A673 (cell line): ENCODE results near the gene MYO1F. TPM values are rescaled to one million over a fixed set of nuclear protein-coding genes. Genes with fewer than 3 reads are reported as not detected.

Source experiments
- BruUV-seq: library from RNA; stranded (reverse); fragments of 400-500 nt; replicated peaks from 2 replicates; lab custom pipeline; 2021; lab: Mats Ljungman, UMichigan
- CTCF ChIA-PET: fragments of 300-600 bp; sonication (Branson Sonifier 250); formaldehyde crosslinking; loops from one replicate; lab custom pipeline; 2022; ENCODE audit warnings: antibody characterized with exemption; lab: Charles Lee
- POLR2A ChIA-PET: fragments of 300-600 bp; sonication (Branson Sonifier 250); formaldehyde crosslinking; loops from one replicate; lab custom pipeline; 2022; ENCODE audit warnings: antibody characterized with exemption; ENCODE audit not compliant: low non-redundant PET; lab: Charles Lee
- DNase-seq: peaks from one replicate; pipeline ENCODE4 v3.0.0-alpha.2; 2015; ENCODE audit warnings: low spot score
- H3K27ac ChIP-seq: fragments of 200-600 bp; sonication (generic); 2 replicates; pipeline ENCODE4 v1.5.1; 2016; ENCODE audit warnings: mixed run types, low read depth, mild to moderate bottlenecking, mixed read lengths, antibody characterized with exemption, low read length; ENCODE audit not compliant: poor library complexity, severe bottlenecking
- H3K27me3 ChIP-seq: fragments of 200-600 bp; sonication (generic); replicated peaks from 2 replicates; pipeline ENCODE4 v1.6.1; 2017; ENCODE audit warnings: mixed run types, low read depth, mild to moderate bottlenecking, mixed read lengths, antibody characterized with exemption, low read length; ENCODE audit not compliant: insufficient read depth, poor library complexity
- H3K36me3 ChIP-seq: fragments of 200-600 bp; sonication (generic); 2 replicates; pipeline ENCODE4 v1.6.1; 2016; ENCODE audit warnings: mixed run types, mild to moderate bottlenecking, mixed read lengths, antibody characterized with exemption, low read length; ENCODE audit not compliant: insufficient read depth, poor library complexity, severe bottlenecking
- H3K4me1 ChIP-seq: fragments of 200-600 bp; sonication (generic); 2 replicates; pipeline ENCODE4 v1.6.1; 2017; ENCODE audit warnings: mixed run types, mild to moderate bottlenecking, mixed read lengths, antibody characterized with exemption, low read length; ENCODE audit not compliant: insufficient read depth, poor library complexity, severe bottlenecking
- H3K4me3 ChIP-seq: fragments of 200-600 bp; sonication (generic); 2 replicates; pipeline ENCODE4 v1.5.1; 2016; ENCODE audit warnings: low read depth, mixed run types, mild to moderate bottlenecking, mixed read lengths, low read length; ENCODE audit not compliant: poor library complexity, severe bottlenecking
- H3K9me3 ChIP-seq: fragments of 200-600 bp; sonication (generic); 2 replicates; pipeline ENCODE4 v1.6.1; 2016; ENCODE audit warnings: mixed run types, low read depth, mild to moderate bottlenecking, mixed read lengths, antibody characterized with exemption, low read length; ENCODE audit not compliant: poor library complexity, severe bottlenecking
- EZH2 ChIP-seq: fragments of 200-600 bp; sonication (generic); IDR thresholded peaks from 2 replicates; pipeline ENCODE4 v1.6.1; 2017; ENCODE audit warnings: borderline replicate concordance, low read depth, mild to moderate bottlenecking, mixed read lengths, antibody characterized with exemption, low read length; ENCODE audit not compliant: poor library complexity, severe bottlenecking
- intact Hi-C: fragments of 100-400 bp; cut with micrococcal nuclease; formaldehyde crosslinking; loops from one replicate; pipeline ENCODE4 v1.10.0; 2022; ENCODE audit not compliant: unreplicated experiment
- total RNA-seq: library from RNA; stranded (reverse); gene quantifications from 2 replicates; pipeline ENCODE4 v1.2.3, GENCODE V29; 2021
- TF ChIP-seq, protein P1 (sequence below): fragments of 300-800, 200-600 bp; sonication (generic); conservative IDR thresholded peaks from 2 replicates; pipeline ENCODE4 v1.5.1; 2017; ENCODE audit warnings: low read depth, mild to moderate bottlenecking, antibody characterized with exemption, low read length, moderate library complexity, mixed read lengths

Gene MYO1F
- total RNA-seq, 1 experiment from 2014 or later: 0.26 TPM

GRCh38 chr19:8552810-8553209 is 24.4 kb downstream of the MYO1F start:
- Histone ChIP-seq H3K4me3 (no peak overlapping the region), H3K4me1 (no peaks in the 10 kb centered on the region), H3K27ac (no peak overlapping the region), H3K27me3 (no peaks in the 10 kb centered on the region), H3K36me3 (no peaks in the 10 kb centered on the region), H3K9me3 (no peaks in the 10 kb centered on the region)
- CTCF ChIA-PET: no interaction called here
- POLR2A ChIA-PET: no interaction called here
- peak; percentile 80 for DNase-seq
- intact Hi-C loops: no loop called here
- BruUV-seq: no TSS peak
- TF ChIP-seq, protein P1, sequence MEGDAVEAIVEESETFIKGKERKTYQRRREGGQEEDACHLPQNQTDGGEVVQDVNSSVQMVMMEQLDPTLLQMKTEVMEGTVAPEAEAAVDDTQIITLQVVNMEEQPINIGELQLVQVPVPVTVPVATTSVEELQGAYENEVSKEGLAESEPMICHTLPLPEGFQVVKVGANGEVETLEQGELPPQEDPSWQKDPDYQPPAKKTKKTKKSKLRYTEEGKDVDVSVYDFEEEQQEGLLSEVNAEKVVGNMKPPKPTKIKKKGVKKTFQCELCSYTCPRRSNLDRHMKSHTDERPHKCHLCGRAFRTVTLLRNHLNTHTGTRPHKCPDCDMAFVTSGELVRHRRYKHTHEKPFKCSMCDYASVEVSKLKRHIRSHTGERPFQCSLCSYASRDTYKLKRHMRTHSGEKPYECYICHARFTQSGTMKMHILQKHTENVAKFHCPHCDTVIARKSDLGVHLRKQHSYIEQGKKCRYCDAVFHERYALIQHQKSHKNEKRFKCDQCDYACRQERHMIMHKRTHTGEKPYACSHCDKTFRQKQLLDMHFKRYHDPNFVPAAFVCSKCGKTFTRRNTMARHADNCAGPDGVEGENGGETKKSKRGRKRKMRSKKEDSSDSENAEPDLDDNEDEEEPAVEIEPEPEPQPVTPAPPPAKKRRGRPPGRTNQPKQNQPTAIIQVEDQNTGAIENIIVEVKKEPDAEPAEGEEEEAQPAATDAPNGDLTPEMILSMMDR: no peak
- TF ChIP-seq EZH2: no peak

DNA sequence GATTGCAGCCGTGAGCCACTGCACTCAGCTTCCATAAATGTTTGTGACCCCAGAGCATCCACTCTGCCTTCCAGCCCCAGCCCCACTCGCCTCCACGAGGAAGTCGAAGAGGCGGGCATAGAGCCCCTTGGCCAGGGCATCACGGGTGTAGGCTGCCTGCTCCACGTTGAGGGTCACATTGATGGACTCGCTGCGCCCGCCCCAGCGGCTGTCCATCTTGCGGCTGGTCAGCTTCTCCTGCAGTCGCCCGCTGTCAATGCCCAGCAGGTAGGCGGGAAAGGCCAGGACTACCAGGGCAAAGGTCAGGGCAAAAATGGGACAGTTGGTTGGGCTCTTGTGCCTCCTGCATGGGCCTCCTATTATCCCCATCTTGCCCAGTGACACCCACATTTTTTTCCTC is 27.2 kb downstream of the MYO1F start:
- TF ChIP-seq, protein P1: no peak
- TF ChIP-seq EZH2: no peak
- intact Hi-C loops: no loop called here
- H3K9me3 ChIP-seq: no peaks in the 10 kb centered on the region
- H3K36me3 ChIP-seq: no peaks in the 10 kb centered on the region
- H3K4me3 ChIP-seq: no peak overlapping the region
- no peaks in the 10 kb centered on the region for H3K4me1 ChIP-seq
- H3K27ac ChIP-seq: no peak overlapping the region
- CTCF ChIA-PET: interaction anchor here (0.6 kb wide), 1 partner anchor 8 kb away, joined by 5 read pairs; no protein-coding TSS in a partner anchor
- POLR2A ChIA-PET: no interaction called here
- DNase-seq: no peak
- no TSS peak for BruUV-seq
- H3K27me3 ChIP-seq: no peaks in the 10 kb centered on the region

- no peaks in the 10 kb centered on the region for H3K36me3 ChIP-seq
- H3K27me3 ChIP-seq: no peaks in the 10 kb centered on the region
- TF ChIP-seq, protein P1: no peak
- TF ChIP-seq EZH2: no peak
- H3K9me3 ChIP-seq: no peaks in the 10 kb centered on the region
- BruUV-seq: no TSS peak
- no peak for DNase-seq
- H3K4me1 ChIP-seq: peaks cover 3% of the 10 kb centered on the region
- no peak overlapping the region for H3K27ac ChIP-seq
- POLR2A ChIA-PET: no interaction called here
- intact Hi-C loops: no loop called here
- CTCF ChIA-PET: interaction anchor here (0.7 kb wide), 1 partner anchor 48 kb away, joined by 6 read pairs; no protein-coding TSS in a partner anchor
- no peak overlapping the region for H3K4me3 ChIP-seq
These were observed 31.5 kb downstream of the MYO1F start for GRCh38 chr19:8545743-8546142.
